ENCODE results near the gene ZNF154. TPM values are rescaled to one million over a fixed set of nuclear protein-coding genes. Genes with fewer than 3 reads are reported as not detected.

ZNF154 gene
- total RNA-seq, 1 donor, result 7.6 TPM

GRCh38 chr19:57712222-57712621 is 3.2 kb upstream of the ZNF154 start:
- Histone ChIP-seq H3K27ac (ENCODE audit: low read depth, low read length) (no peak overlapping the region), H3K4me3 (ENCODE audit: insufficient read depth, low read length) (no peak overlapping the region)

GRCh38 chr19:57709616-57710015 is 612 bp upstream of the ZNF154 start:
- no peaks in the 10 kb centered on the region for H3K4me1 ChIP-seq (ENCODE audit: insufficient read depth, low read length)
- H3K27ac ChIP-seq (ENCODE audit: low read depth, low read length), result no peak overlapping the region
- TF ChIP-seq CTCF (IDR thresholded peaks at IDR 0.05; ENCODE audit: extremely low read depth, low read depth, low read length), result no peak
- no peaks in the 10 kb centered on the region for H4K20me1 ChIP-seq (ENCODE audit: insufficient read depth, low read length)
- DNase-seq (ENCODE audit: insufficient read length, low spot score, missing footprints), result no peak
- peak overlapping the region; percentile 80 for H3K4me3 ChIP-seq (ENCODE audit: insufficient read depth, low read length)
- H2AFZ ChIP-seq (ENCODE audit: low read length), result peak overlapping the region; percentile 94
- H3K36me3 ChIP-seq (ENCODE audit: insufficient read depth, low read length), result no peaks in the 10 kb centered on the region
- H3K4me2 ChIP-seq (ENCODE audit: insufficient read depth, low read length), result peak overlapping the region; percentile 70
- no peaks in the 10 kb centered on the region for H3K9me3 ChIP-seq (ENCODE audit: low read depth, low read length)
- no peaks in the 10 kb centered on the region for H3K27me3 ChIP-seq (ENCODE audit: insufficient read depth, low read length)
- peaks cover 27% of the 10 kb centered on the region for H3K79me2 ChIP-seq (ENCODE audit: insufficient read depth, low read length)

More at GRCh38 chr19:57712222-57712621, 3.2 kb upstream of the ZNF154 start:
- H3K9me3 ChIP-seq (ENCODE audit: low read depth, low read length), result no peaks in the 10 kb centered on the region
- H3K36me3 ChIP-seq (ENCODE audit: insufficient read depth, low read length), result no peaks in the 10 kb centered on the region
- H3K4me2 ChIP-seq (ENCODE audit: insufficient read depth, low read length), result no peak overlapping the region
- no peaks in the 10 kb centered on the region for H3K4me1 ChIP-seq (ENCODE audit: insufficient read depth, low read length)
- no peaks in the 10 kb centered on the region for H4K20me1 ChIP-seq (ENCODE audit: insufficient read depth, low read length)
- H3K27me3 ChIP-seq (ENCODE audit: insufficient read depth, low read length), result no peaks in the 10 kb centered on the region
- peaks cover 10% of the 10 kb centered on the region for H3K79me2 ChIP-seq (ENCODE audit: insufficient read depth, low read length)
- no peak overlapping the region for H2AFZ ChIP-seq (ENCODE audit: low read length)
- no peak for DNase-seq (ENCODE audit: insufficient read length, low spot score, missing footprints)
- TF ChIP-seq CTCF (IDR thresholded peaks at IDR 0.05; ENCODE audit: extremely low read depth, low read depth, low read length), result no peak

GRCh38 chr19:57706346-57706745 is 2.7 kb downstream of the ZNF154 start:
- Histone ChIP-seq H3K79me2 (ENCODE audit: insufficient read depth, low read length) (peaks cover 30% of the 10 kb centered on the region), H3K36me3 (ENCODE audit: insufficient read depth, low read length) (peaks cover 12% of the 10 kb centered on the region), H3K27me3 (ENCODE audit: insufficient read depth, low read length) (no peaks in the 10 kb centered on the region), H3K27ac (ENCODE audit: low read depth, low read length) (no peak overlapping the region), H3K4me1 (ENCODE audit: insufficient read depth, low read length) (no peaks in the 10 kb centered on the region), H2AFZ (ENCODE audit: low read length) (no peak overlapping the region), H3K4me2 (ENCODE audit: insufficient read depth, low read length) (no peak overlapping the region), H3K4me3 (ENCODE audit: insufficient read depth, low read length) (no peak overlapping the region), H3K9me3 (ENCODE audit: low read depth, low read length) (peaks cover 18% of the 10 kb centered on the region), H4K20me1 (ENCODE audit: insufficient read depth, low read length) (no peaks in the 10 kb centered on the region)
- no peak for DNase-seq (ENCODE audit: insufficient read length, low spot score, missing footprints)
- no peak for TF ChIP-seq CTCF (IDR thresholded peaks at IDR 0.05; ENCODE audit: extremely low read depth, low read depth, low read length)

- Histone ChIP-seq H4K20me1 (ENCODE audit: insufficient read depth, low read length) (no peaks in the 10 kb centered on the region), H3K4me2 (ENCODE audit: insufficient read depth, low read length) (no peak overlapping the region), H3K4me3 (ENCODE audit: insufficient read depth, low read length) (no peak overlapping the region), H3K27ac (ENCODE audit: low read depth, low read length) (no peak overlapping the region), H3K36me3 (ENCODE audit: insufficient read depth, low read length) (peaks cover 25% of the 10 kb centered on the region), H2AFZ (ENCODE audit: low read length) (no peak overlapping the region), H3K9me3 (ENCODE audit: low read depth, low read length) (peaks cover 29% of the 10 kb centered on the region), H3K4me1 (ENCODE audit: insufficient read depth, low read length) (no peaks in the 10 kb centered on the region), H3K79me2 (ENCODE audit: insufficient read depth, low read length) (peaks cover 16% of the 10 kb centered on the region), H3K27me3 (ENCODE audit: insufficient read depth, low read length) (no peaks in the 10 kb centered on the region)
- TF ChIP-seq CTCF (IDR thresholded peaks at IDR 0.05; ENCODE audit: extremely low read depth, low read depth, low read length), result no peak
- no peak for DNase-seq (ENCODE audit: insufficient read length, low spot score, missing footprints)
Observed at GRCh38 chr19:57701625-57702024, 7.4 kb downstream of the ZNF154 start.

Measured in osteoblast (primary cell).